Keratinocyte (primary cell): ENCODE data around the gene SEC24D. TPM values are rescaled to one million over a fixed set of nuclear protein-coding genes. Genes with fewer than 3 reads are reported as not detected.

Experiments
- DNase-seq: peaks from one replicate; pipeline ENCODE4 v3.0.0-alpha.2; 2011; ENCODE audit warnings: low read depth, missing footprints, low spot score
- FAIRE-seq: peaks from 2 replicates; lab custom pipeline; 2011; peaks lifted over from hg19 to GRCh38; lab: Jason Lieb, UNC
- H2AFZ ChIP-seq: 2 replicates; pipeline ENCODE4 v1.6.0; 2012; ENCODE audit warnings: low read length, control low read depth, inconsistent platforms; ENCODE audit not compliant: control insufficient read depth
- H3K27ac ChIP-seq: 2 replicates; pipeline ENCODE4 v1.5.1; 2011; ENCODE audit warnings: low read length; ENCODE audit not compliant: control insufficient read depth, insufficient read depth
- H3K27me3 ChIP-seq: 3 replicates; pipeline ENCODE4 v1.6.0; 2011; ENCODE audit warnings: low read length; ENCODE audit not compliant: control insufficient read depth, insufficient read depth; ENCODE audit errors: extremely low read depth
- H3K36me3 ChIP-seq, 2 experiments: 2 replicates in 1 of 2; 3 replicates in 1 of 2; pipeline ENCODE4 v1.5.1; 2011; ENCODE audit warnings: low read length in 2 of 2, mild to moderate bottlenecking in 1 of 2; ENCODE audit not compliant: control insufficient read depth in 2 of 2, insufficient read depth in 2 of 2; ENCODE audit errors: extremely low read depth in 1 of 2
- H3K4me1 ChIP-seq: 3 replicates; pipeline ENCODE4 v1.5.1; 2011; ENCODE audit warnings: low read length; ENCODE audit not compliant: control insufficient read depth, insufficient read depth; ENCODE audit errors: extremely low read depth
- H3K4me2 ChIP-seq: 3 replicates; pipeline ENCODE4 v1.6.0; 2011; ENCODE audit warnings: low read depth, low read length; ENCODE audit not compliant: control insufficient read depth, insufficient read depth; ENCODE audit errors: extremely low read depth
- H3K4me3 ChIP-seq, 3 experiments: fragments of 200-600 bp in 1 of 3; sonication (generic) in 1 of 3; 2 replicates in 2 of 3; 3 replicates in 1 of 3; pipeline ENCODE4 v1.5.1; 2011 to 2016; ENCODE audit warnings: low read length in 3 of 3, mild to moderate bottlenecking in 3 of 3, control low read depth in 2 of 3, inconsistent platforms in 1 of 3, low read depth in 1 of 3, mixed read lengths in 1 of 3, mixed run types in 1 of 3, moderate library complexity in 1 of 3; ENCODE audit not compliant: control insufficient read depth in 2 of 3, insufficient read depth in 2 of 3; ENCODE audit errors: extremely low read depth in 1 of 3
- H3K79me2 ChIP-seq: 2 replicates; pipeline ENCODE4 v1.6.0; 2012; ENCODE audit warnings: low read length; ENCODE audit not compliant: control insufficient read depth, insufficient read depth
- H3K9ac ChIP-seq: 3 replicates; pipeline ENCODE4 v1.6.0; 2011; ENCODE audit warnings: low read length; ENCODE audit not compliant: control insufficient read depth, insufficient read depth; ENCODE audit errors: extremely low read depth
- H3K9me1 ChIP-seq: 3 replicates; pipeline ENCODE4 v1.6.0; 2011; ENCODE audit warnings: low read length; ENCODE audit not compliant: control insufficient read depth, insufficient read depth; ENCODE audit errors: extremely low read depth
- H3K9me3 ChIP-seq: 2 replicates; pipeline ENCODE4 v1.5.1; 2012; ENCODE audit warnings: low read depth, low read length; ENCODE audit not compliant: control insufficient read depth
- H4K20me1 ChIP-seq: 3 replicates; pipeline ENCODE4 v1.6.0; 2011; ENCODE audit warnings: low read length; ENCODE audit not compliant: control insufficient read depth, insufficient read depth; ENCODE audit errors: extremely low read depth
- EZH2 ChIP-seq: IDR thresholded peaks from one replicate; pipeline ENCODE4 v1.6.1; 2012; ENCODE audit warnings: inconsistent platforms, mild to moderate bottlenecking, low read length, moderate library complexity
- dilution Hi-C: fragments of 300-500 bp; cut with MboI; formaldehyde crosslinking; loops from one replicate; pipeline ENCODE4 v1.7.0; 2020; ENCODE audit warnings: low sequenced_read_pairs; ENCODE audit not compliant: extremely low pct_ligation_motif_present
- polyA plus RNA-seq, 5 experiments: library from polyadenylated mRNA; depleted of rRNA in 3 of 5; stranded (reverse) in 3 of 5; stranded (forward) in 1 of 5; unstranded in 1 of 5; fragments of >200 nt; gene quantifications; 1 replicate in 1 of 5; 2 replicates in 3 of 5; 3 replicates in 1 of 5; pipeline versions ENCODE4 v1.2.1 to v1.2.3, GENCODE V29; 2011 to 2012; ENCODE audit warnings: missing spikeins in 2 of 5, low read depth in 1 of 5, low replicate concordance in 1 of 5
- TF ChIP-seq, protein P1 (sequence below), 3 experiments: IDR thresholded peaks in 1 of 3; conservative IDR thresholded peaks in 1 of 3; optimal IDR thresholded peaks in 1 of 3; 2 replicates in 2 of 3; 3 replicates in 1 of 3; pipeline versions ENCODE3 to v1.5.1; 2011; ENCODE audit warnings: low read length in 3 of 3, mild to moderate bottlenecking in 3 of 3, moderate library complexity in 2 of 3, control low read depth in 1 of 3, inconsistent platforms in 1 of 3; ENCODE audit not compliant: insufficient read depth in 2 of 3; ENCODE audit errors: extremely low read depth in 1 of 3

Gene SEC24D
- polyA plus RNA-seq, 1 donor (not counting 4 experiments of a cell fraction or from before 2014, with no cell fraction given) = 24.9 TPM

GRCh38 chr4:118833192-118833820 lies 2.6 kb downstream of the SEC24D start:
- Histone ChIP-seq H3K4me1 (peaks cover 15% of the 10 kb centered on the region), H3K9me3 (no peaks in the 10 kb centered on the region), H3K36me3 (peaks cover 4 to 23% of the 10 kb centered on the region in 2 experiments), H3K9ac (no peak overlapping the region), H3K9me1 (no peaks in the 10 kb centered on the region), H4K20me1 (no peaks in the 10 kb centered on the region), H3K27me3 (no peaks in the 10 kb centered on the region), H3K79me2 (peaks cover 46% of the 10 kb centered on the region), H3K4me3 (no peak overlapping the region), H2AFZ (no peak overlapping the region), H3K4me2 (no peak overlapping the region), H3K27ac (no peak overlapping the region)
- FAIRE-seq (no peak), DNase-seq (no peak)
- TF ChIP-seq, protein P1, sequence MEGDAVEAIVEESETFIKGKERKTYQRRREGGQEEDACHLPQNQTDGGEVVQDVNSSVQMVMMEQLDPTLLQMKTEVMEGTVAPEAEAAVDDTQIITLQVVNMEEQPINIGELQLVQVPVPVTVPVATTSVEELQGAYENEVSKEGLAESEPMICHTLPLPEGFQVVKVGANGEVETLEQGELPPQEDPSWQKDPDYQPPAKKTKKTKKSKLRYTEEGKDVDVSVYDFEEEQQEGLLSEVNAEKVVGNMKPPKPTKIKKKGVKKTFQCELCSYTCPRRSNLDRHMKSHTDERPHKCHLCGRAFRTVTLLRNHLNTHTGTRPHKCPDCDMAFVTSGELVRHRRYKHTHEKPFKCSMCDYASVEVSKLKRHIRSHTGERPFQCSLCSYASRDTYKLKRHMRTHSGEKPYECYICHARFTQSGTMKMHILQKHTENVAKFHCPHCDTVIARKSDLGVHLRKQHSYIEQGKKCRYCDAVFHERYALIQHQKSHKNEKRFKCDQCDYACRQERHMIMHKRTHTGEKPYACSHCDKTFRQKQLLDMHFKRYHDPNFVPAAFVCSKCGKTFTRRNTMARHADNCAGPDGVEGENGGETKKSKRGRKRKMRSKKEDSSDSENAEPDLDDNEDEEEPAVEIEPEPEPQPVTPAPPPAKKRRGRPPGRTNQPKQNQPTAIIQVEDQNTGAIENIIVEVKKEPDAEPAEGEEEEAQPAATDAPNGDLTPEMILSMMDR (optimal IDR thresholded peaks at IDR 0.05 in 1 of 3, IDR thresholded peaks at IDR 0.05 in 1 of 3, conservative IDR thresholded peaks at IDR 0.05 in 1 of 3; ENCODE audit: extremely low read depth in 1 of 3, insufficient read depth in 2 of 3, low read length in 3 of 3) = no peak
- TF ChIP-seq EZH2 = no peak
- dilution Hi-C loops = no loop called here

DNA sequence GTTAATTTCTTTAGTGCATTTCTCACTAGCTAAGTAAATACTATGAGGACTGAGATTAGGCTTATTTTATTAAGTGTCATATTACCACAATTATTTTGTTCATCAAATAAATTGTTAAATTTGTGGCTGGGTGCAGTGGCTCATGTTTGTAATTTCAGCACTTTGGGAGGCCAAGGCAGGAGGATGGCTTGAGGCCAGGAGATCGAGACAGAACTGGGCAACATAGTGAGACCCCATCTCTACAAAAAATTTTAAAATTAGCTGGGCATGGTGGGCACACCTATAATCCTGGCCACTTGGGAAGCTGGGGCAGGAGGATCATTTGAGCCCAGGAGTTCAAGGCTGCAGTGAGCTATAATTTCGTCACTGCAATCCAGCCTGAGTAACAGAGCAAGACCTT lies 6.8 kb downstream of the SEC24D start:
- H3K36me3 ChIP-seq = peaks cover 7 to 30% of the 10 kb centered on the region in 2 experiments
- no peaks in the 10 kb centered on the region for H3K9me3 ChIP-seq
- H3K4me3 ChIP-seq = no peak overlapping the region
- DNase-seq (no peak), FAIRE-seq (no peak)
- H3K9me1 ChIP-seq = no peaks in the 10 kb centered on the region
- no peak overlapping the region for H3K9ac ChIP-seq
- peaks cover 4% of the 10 kb centered on the region for H4K20me1 ChIP-seq
- H2AFZ ChIP-seq = no peak overlapping the region
- no peak for TF ChIP-seq EZH2
- TF ChIP-seq, protein P1 (optimal IDR thresholded peaks at IDR 0.05 in 1 of 3, IDR thresholded peaks at IDR 0.05 in 1 of 3, conservative IDR thresholded peaks at IDR 0.05 in 1 of 3; ENCODE audit: extremely low read depth in 1 of 3, insufficient read depth in 2 of 3, low read length in 3 of 3) = no peak
- H3K79me2 ChIP-seq = peaks cover 50% of the 10 kb centered on the region
- no peak overlapping the region for H3K27ac ChIP-seq
- H3K4me2 ChIP-seq = no peak overlapping the region
- no peaks in the 10 kb centered on the region for H3K27me3 ChIP-seq
- peaks cover 3% of the 10 kb centered on the region for H3K4me1 ChIP-seq
- dilution Hi-C loops = no loop called here
